Peyer's patch (tissue), 4 donors: ENCODE results near the gene ELL.

Experiments used
- CTCF ChIP-seq, 6 experiments: fragments of 450-650 bp in 4 of 6; fragments of 200-600 bp in 2 of 6; sonication (generic) in 1 of 6; IDR thresholded peaks; one replicate each; pipeline ENCODE4 v1.5.1; 2017 to 2019; ENCODE audit warnings: antibody characterized with exemption in 6 of 6, mild to moderate bottlenecking in 3 of 6, moderate library complexity in 1 of 6
- POLR2A ChIP-seq, 2 donors: fragments of 450-650 bp; IDR thresholded peaks; one replicate each; pipeline ENCODE4 v1.5.1; 2017; ENCODE audit warnings: antibody characterized with exemption in 2 of 2, mild to moderate bottlenecking in 2 of 2, moderate library complexity in 2 of 2

GRCh38 chr19:18436671-18437490, 85.0 kb downstream of the ELL start:
- TF ChIP-seq POLR2A (IDR thresholded peaks at IDR 0.05): no peak
- TF ChIP-seq CTCF (IDR thresholded peaks at IDR 0.05): no peak
